GM12891 (cell line): ENCODE results near the gene PROK1.

ENCODE experiments used
- PAX5 ChIP-seq: IDR thresholded peaks from 2 replicates; pipeline ENCODE4 v1.6.1; 2011; ENCODE audit warnings: low read length, moderate library complexity, mild to moderate bottlenecking; ENCODE audit not compliant: insufficient read depth, severe bottlenecking
- POLR2A ChIP-seq: IDR thresholded peaks from 2 replicates; pipeline ENCODE4 v1.6.1; 2011; ENCODE audit warnings: low read depth, low read length, control low read depth
- POLR2AphosphoS5 ChIP-seq: IDR thresholded peaks from 2 replicates; pipeline ENCODE4 v1.6.1; 2011; ENCODE audit warnings: low read depth, low read length, control low read depth
- SPI1 ChIP-seq: IDR thresholded peaks from 2 replicates; pipeline ENCODE4 v1.6.1; 2011; ENCODE audit warnings: low read depth, low read length, control low read depth
- TAF1 ChIP-seq: IDR thresholded peaks from 2 replicates; pipeline ENCODE4 v1.6.1; 2011; ENCODE audit warnings: low read depth, low read length, control low read depth

DNA sequence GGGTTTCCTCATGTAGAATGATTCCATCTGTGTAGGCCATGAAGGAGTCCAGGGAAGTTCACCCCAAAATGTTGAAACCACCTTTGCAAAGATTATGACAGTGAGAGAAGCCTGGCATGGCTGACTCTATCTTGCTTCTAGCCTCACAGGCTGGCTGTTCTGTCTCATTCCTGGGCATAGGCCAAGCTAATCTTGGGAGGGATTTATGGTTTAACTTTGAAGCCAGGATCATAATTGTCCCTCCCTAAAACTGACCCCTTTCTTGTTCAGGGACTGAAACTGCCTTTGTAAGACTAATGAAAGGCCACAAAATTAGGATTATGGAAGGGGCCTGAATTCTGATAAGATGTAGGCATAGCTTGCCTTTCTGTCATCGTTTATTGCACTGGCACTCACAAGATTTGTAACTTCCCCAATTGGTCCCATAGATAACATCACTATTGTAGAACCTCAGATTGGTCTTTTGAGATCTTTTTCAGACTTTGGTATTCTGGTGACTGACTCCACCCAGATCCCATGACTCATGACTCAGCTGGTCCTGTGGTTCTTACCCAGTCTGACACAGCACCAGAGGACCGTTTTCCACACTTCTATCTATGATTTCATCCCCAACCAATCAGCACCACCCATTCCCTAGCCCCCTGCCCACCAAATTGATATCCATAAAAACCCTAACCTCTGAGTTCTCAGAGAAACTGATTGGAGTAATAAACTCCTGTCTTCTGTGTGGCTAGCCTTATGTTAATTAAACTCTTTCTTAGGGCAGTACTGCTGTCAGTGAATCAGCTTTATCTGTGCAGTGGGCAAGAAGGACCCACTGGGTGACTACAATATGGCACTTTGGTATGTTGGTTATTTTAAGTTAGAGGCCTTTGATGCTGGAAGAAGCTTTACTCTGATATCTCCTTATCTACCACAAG, 29.8 kb upstream of the PROK1 start:
- TF ChIP-seq POLR2A (no peak), POLR2AphosphoS5 (no peak), TAF1 (no peak), SPI1 (no peak), PAX5 (no peak)
